HCT116 (cell line): Measurements from ENCODE around the gene ITGA2B. TPM values are rescaled to one million over a fixed set of nuclear protein-coding genes. Genes with fewer than 3 reads are reported as not detected.

ENCODE experiments used
- ATAC-seq: fragments of 200-7000 bp; cut with Tn5 transposase; 2 replicates; pipeline ENCODE4 v1.9.1; 2020; ENCODE audit warnings: mild to moderate bottlenecking, moderate library complexity
- BruUV-seq: library from RNA; stranded (reverse); fragments of 400-500 nt; replicated peaks from 2 replicates; lab custom pipeline; 2021; lab: Mats Ljungman, UMichigan
- CTCF ChIA-PET: fragments of 300-600 bp; sonication (Branson Sonifier 250); formaldehyde crosslinking; loops from one replicate; lab custom pipeline; 2021; ENCODE audit warnings: antibody characterized with exemption; lab: Charles Lee
- POLR2A ChIA-PET: fragments of 300-600, 350-600 bp; sonication (Branson Sonifier 250); formaldehyde crosslinking; loops from one replicate; lab custom pipeline; 2021; ENCODE audit warnings: antibody characterized with exemption; lab: Charles Lee
- RAD21 ChIA-PET, 2 experiments: fragments of 300-600 bp; sonication (Branson Sonifier 250); formaldehyde crosslinking; loops; one replicate each; lab custom pipeline; 2023; ENCODE audit warnings: low total read pairs in 2 of 2; ENCODE audit not compliant: uncharacterized antibody in 2 of 2, unreplicated experiment in 2 of 2, low non-redundant PET in 1 of 2; lab: Charles Lee
- DNase-seq: peaks from one replicate; pipeline ENCODE4 v3.0.0-alpha.2; 2010; ENCODE audit warnings: low read depth, low spot score
- H2AFZ ChIP-seq: fragments of 200-600 bp; shearing (Covaris generic), sonication (generic); 2 replicates; pipeline ENCODE4 v1.6.1; 2017; ENCODE audit warnings: low read depth, mixed run types, mixed read lengths, antibody characterized with exemption, low read length; ENCODE audit not compliant: poor library complexity, severe bottlenecking
- H3K27ac ChIP-seq: 2 replicates; pipeline ENCODE4 v1.5.1; 2012; ENCODE audit warnings: low read depth, low read length
- H3K27me3 ChIP-seq: fragments of 200-600 bp; sonication (generic); 2 replicates; pipeline ENCODE4 v1.6.1; 2016; ENCODE audit warnings: mixed run types, low read length, mixed read lengths; ENCODE audit not compliant: insufficient read depth
- H3K36me3 ChIP-seq, 2 experiments: fragments of 200-500 bp in 1 of 2; fragments of 200-600 bp in 1 of 2; sonication (Bioruptor generic) in 1 of 2; sonication (generic) in 1 of 2; 2 replicates each; pipeline versions ENCODE4 v1.5.1 to v1.6.1; 2014 to 2016; ENCODE audit warnings: low read length in 2 of 2, inconsistent platforms in 1 of 2, mixed read lengths in 1 of 2, mixed run types in 1 of 2; ENCODE audit not compliant: insufficient read depth in 2 of 2, control insufficient read depth in 1 of 2
- H3K4me1 ChIP-seq, 2 experiments: fragments of 200-600 bp in 1 of 2; sonication (generic) in 1 of 2; 2 replicates each; pipeline versions ENCODE4 v1.5.1 to v1.6.1; 2012 to 2017; ENCODE audit warnings: low read length in 2 of 2, inconsistent platforms in 1 of 2, mild to moderate bottlenecking in 1 of 2, mixed read lengths in 1 of 2, mixed run types in 1 of 2, moderate library complexity in 1 of 2; ENCODE audit not compliant: insufficient read depth in 2 of 2, control insufficient read depth in 1 of 2
- H3K4me2 ChIP-seq: fragments of 200-600 bp; sonication (generic); 2 replicates; pipeline ENCODE4 v1.6.1; 2017; ENCODE audit warnings: mixed run types, low read length, mixed read lengths
- H3K4me3 ChIP-seq, 2 experiments: fragments of 200-600 bp in 1 of 2; sonication (generic) in 1 of 2; replicated peaks in 1 of 2; 2 replicates each; pipeline ENCODE4 v1.5.1; 2011 to 2016; ENCODE audit warnings: low read length in 2 of 2, control low read depth in 1 of 2, low read depth in 1 of 2, mild to moderate bottlenecking in 1 of 2, mixed read lengths in 1 of 2, mixed run types in 1 of 2
- H3K79me2 ChIP-seq: fragments of 200-600 bp; sonication (generic); 2 replicates; pipeline ENCODE4 v1.6.1; 2017; ENCODE audit warnings: mild to moderate bottlenecking, mixed run types, low read length, moderate library complexity, mixed read lengths; ENCODE audit not compliant: insufficient read depth
- H3K9ac ChIP-seq: fragments of 200-600 bp; sonication (generic); 2 replicates; pipeline ENCODE4 v1.6.1; 2016; ENCODE audit warnings: low read length, mixed read lengths
- H3K9me2 ChIP-seq: fragments of 200-600 bp; sonication (generic), shearing (Covaris generic); 2 replicates; pipeline ENCODE4 v1.6.1; 2017; ENCODE audit warnings: mixed run types, mild to moderate bottlenecking, moderate library complexity; ENCODE audit not compliant: insufficient read depth
- H3K9me3 ChIP-seq, 2 experiments: fragments of 200-500 bp in 1 of 2; fragments of 200-600 bp in 1 of 2; sonication (Bioruptor generic) in 1 of 2; sonication (generic) in 1 of 2; 2 replicates each; pipeline ENCODE4 v1.6.1; 2014 to 2017; ENCODE audit warnings: low read length in 2 of 2, mixed read lengths in 2 of 2, inconsistent platforms in 1 of 2, low read depth in 1 of 2, mild to moderate bottlenecking in 1 of 2, mixed run types in 1 of 2, moderate library complexity in 1 of 2; ENCODE audit not compliant: control insufficient read depth in 1 of 2, insufficient read depth in 1 of 2
- H4K20me1 ChIP-seq: fragments of 200-600 bp; sonication (generic), shearing (Covaris generic); 2 replicates; pipeline ENCODE4 v1.6.1; 2017; ENCODE audit warnings: mixed run types, mild to moderate bottlenecking, moderate library complexity; ENCODE audit not compliant: insufficient read depth
- CBX3 ChIP-seq: IDR thresholded peaks from 2 replicates; pipeline ENCODE4 v1.6.1; 2012; ENCODE audit warnings: low read depth
- CEBPB ChIP-seq: IDR thresholded peaks from 2 replicates; pipeline ENCODE4 v1.6.1; 2012; ENCODE audit warnings: low read depth
- CTCF ChIP-seq, 3 experiments: fragments of 200-600 bp in 1 of 3; sonication (generic) in 1 of 3; IDR thresholded peaks in 2 of 3; conservative IDR thresholded peaks in 1 of 3; 2 replicates each; pipeline ENCODE4 v1.5.1; 2012 to 2017; ENCODE audit warnings: low read depth in 2 of 3, low read length in 2 of 3, antibody characterized with exemption in 1 of 3, borderline replicate concordance in 1 of 3, control low read depth in 1 of 3, mild to moderate bottlenecking in 1 of 3, mixed read lengths in 1 of 3, mixed run types in 1 of 3, moderate library complexity in 1 of 3; ENCODE audit not compliant: insufficient read depth in 1 of 3
- EZH2 ChIP-seq: fragments of 200-600 bp; sonication (generic); IDR thresholded peaks from 2 replicates; pipeline ENCODE4 v1.6.1; 2017; ENCODE audit warnings: antibody characterized with exemption, mixed run types
- EZH2phosphoT487 ChIP-seq: fragments of 200-600 bp; IDR thresholded peaks from 2 replicates; pipeline ENCODE4 v1.6.1; 2018; ENCODE audit warnings: antibody characterized with exemption, borderline replicate concordance
- MAX ChIP-seq: IDR thresholded peaks from 2 replicates; pipeline ENCODE4 v1.6.1; 2012
- POLR2AphosphoS5 ChIP-seq: IDR thresholded peaks from 2 replicates; pipeline ENCODE4 v1.6.1; 2011; ENCODE audit warnings: mild to moderate bottlenecking, low read depth, low read length, moderate library complexity
- RAD21 ChIP-seq: IDR thresholded peaks from 2 replicates; pipeline ENCODE4 v1.6.1; 2012; ENCODE audit warnings: low read depth, mild to moderate bottlenecking
- REST ChIP-seq: IDR thresholded peaks from 2 replicates; pipeline ENCODE4 v1.6.1; 2012; ENCODE audit warnings: low read depth
- SIN3A ChIP-seq: IDR thresholded peaks from 2 replicates; pipeline ENCODE4 v1.6.1; 2012; ENCODE audit warnings: low read depth
- SP1 ChIP-seq: IDR thresholded peaks from 2 replicates; pipeline ENCODE4 v1.6.1; 2012; ENCODE audit warnings: low read depth
- TCF7L2 ChIP-seq: IDR thresholded peaks from 2 replicates; pipeline ENCODE4 v1.7.0; 2011; ENCODE audit warnings: borderline replicate concordance, inconsistent platforms; ENCODE audit not compliant: insufficient read depth, insufficient read length; ENCODE audit errors: extremely low read depth
- ZBTB33 ChIP-seq: IDR thresholded peaks from 2 replicates; pipeline ENCODE4 v1.6.1; 2011; ENCODE audit warnings: mild to moderate bottlenecking, low read length, moderate library complexity; ENCODE audit not compliant: insufficient replicate concordance; ENCODE audit errors: extremely low read depth
- intact Hi-C: fragments of 100-400 bp; cut with micrococcal nuclease; formaldehyde crosslinking; loops from 2 replicates; pipeline ENCODE4 v1.10.0; 2022
- total RNA-seq: library from RNA; stranded (reverse); gene quantifications from one replicate; pipeline ENCODE4 v1.2.1, GENCODE V29; 2021; ENCODE audit not compliant: unreplicated experiment

The ITGA2B gene
- total RNA-seq, 1 experiment from 2014 or later = 7.6 TPM

GRCh38 chr17:44360826-44361225 lies 28.6 kb downstream of the ITGA2B start:
- ChIA-PET CTCF (interaction anchor here (1.5 kb wide), 1 partner anchor 9 kb away, joined by 3 read pairs; no protein-coding TSS in a partner anchor), POLR2A (no interaction called here), RAD21 (no interaction called here)
- DNase-seq (no peak), ATAC-seq (no peak)
- peaks cover 7 to 27% of the 10 kb centered on the region in 2 experiments; a peak in 3 of 4 replicates for H3K4me1 ChIP-seq
- H3K9ac ChIP-seq = no peak overlapping the region
- H3K27ac ChIP-seq = no peak overlapping the region
- no peaks in the 10 kb centered on the region for H3K27me3 ChIP-seq
- H3K79me2 ChIP-seq = no peaks in the 10 kb centered on the region
- no peak overlapping the region for H2AFZ ChIP-seq
- H4K20me1 ChIP-seq = no peaks in the 10 kb centered on the region
- no peak overlapping the region for H3K4me2 ChIP-seq
- H3K36me3 ChIP-seq = no peaks in the 10 kb centered on the region
- intact Hi-C loops = loop anchor here (10.0 kb wide), 1 partner anchor 456 kb away; the partner anchor contains the start of gene MPP2
- H3K4me3 ChIP-seq = no peak overlapping the region
- BruUV-seq = no TSS peak
- no peaks in the 10 kb centered on the region for H3K9me3 ChIP-seq
- no peaks in the 10 kb centered on the region for H3K9me2 ChIP-seq
- TF ChIP-seq EZH2 = no peak
- no peak for TF ChIP-seq TCF7L2
- no peak for TF ChIP-seq MAX
- no peak for TF ChIP-seq ZBTB33
- TF ChIP-seq CTCF (IDR thresholded peaks at IDR 0.05 in 2 of 3, conservative IDR thresholded peaks at IDR 0.05 in 1 of 3; ENCODE audit: borderline replicate concordance in 1 of 3, insufficient read depth in 1 of 3, low read depth in 2 of 3, low read length in 2 of 3) = no peak
- no peak for TF ChIP-seq SIN3A
- TF ChIP-seq EZH2phosphoT487 = no peak
- TF ChIP-seq POLR2AphosphoS5 = no peak
- TF ChIP-seq REST = no peak
- no peak for TF ChIP-seq CBX3
- TF ChIP-seq CEBPB = no peak
- no peak for TF ChIP-seq RAD21
- no peak for TF ChIP-seq SP1
- TF ChIP-seq, all 23 proteins: peak for 0
